Activated B cell treated with CpG ODN at 0.5 μM for 24 hours (primary cell): ENCODE results near the gene ACSS3. TPM values are rescaled to one million over a fixed set of nuclear protein-coding genes. Genes with fewer than 3 reads are reported as not detected.

Experiments used
- ATAC-seq: fragments of 200-7000 bp; cut with Tn5 transposase; one replicate; pipeline ENCODE4 v1.10.0; 2021; ENCODE audit warnings: low read depth, mild to moderate bottlenecking, moderate library complexity
- CTCF ChIA-PET: fragments of 350-600 bp; sonication (Branson Sonifier 250); formaldehyde crosslinking; loops from one replicate; lab custom pipeline; 2021; ENCODE audit warnings: antibody characterized with exemption; lab: Charles Lee
- POLR2A ChIA-PET: fragments of 350-600 bp; sonication (Branson Sonifier 250); formaldehyde crosslinking; loops from one replicate; lab custom pipeline; 2021; ENCODE audit warnings: antibody characterized with exemption; lab: Charles Lee
- DNase-seq: peaks from one replicate; pipeline ENCODE4 v3.0.0; 2022
- H3K27ac Mint-ChIP-seq: one replicate; pipeline ENCODE4 v1.8.0; 2020; ENCODE audit warnings: mixed read lengths
- H3K27me3 Mint-ChIP-seq: one replicate; pipeline ENCODE4 v1.8.0; 2021; ENCODE audit warnings: mixed read lengths
- H3K36me3 Mint-ChIP-seq: one replicate; pipeline ENCODE4 v1.8.0; 2021; ENCODE audit warnings: low read depth, mixed read lengths
- H3K4me1 Mint-ChIP-seq: one replicate; pipeline ENCODE4 v1.8.0; 2021; ENCODE audit warnings: mixed read lengths
- H3K4me3 Mint-ChIP-seq: one replicate; pipeline ENCODE4 v1.8.0; 2020; ENCODE audit warnings: mild to moderate bottlenecking, mixed read lengths
- H3K9me3 Mint-ChIP-seq: one replicate; pipeline ENCODE4 v1.8.0; 2020; ENCODE audit warnings: mixed read lengths
- CTCF ChIP-seq: fragments of 200-600 bp; IDR thresholded peaks from one replicate; pipeline ENCODE4 v1.8.0; 2022; ENCODE audit warnings: antibody characterized with exemption, mild to moderate bottlenecking
- intact Hi-C: fragments of 100-400 bp; cut with micrococcal nuclease; formaldehyde crosslinking; loops from one replicate; pipeline ENCODE4 v1.15.1; 2024
- total RNA-seq: library from RNA; stranded (reverse); gene quantifications from 2 replicates; pipeline ENCODE4 v1.2.3, GENCODE V29; 2022

The ACSS3 gene
- total RNA-seq, 1 donor from 2014 or later = not detected

GRCh38 chr12:81120961-81121360, 43.1 kb downstream of the ACSS3 start:
- no peaks in the 10 kb centered on the region for H3K27me3 Mint-ChIP-seq
- H3K27ac Mint-ChIP-seq = no peak overlapping the region
- H3K9me3 Mint-ChIP-seq = peaks cover 14% of the 10 kb centered on the region
- no peak for TF ChIP-seq CTCF
- H3K4me1 Mint-ChIP-seq = no peaks in the 10 kb centered on the region
- intact Hi-C loops = no loop called here
- H3K4me3 Mint-ChIP-seq = no peak overlapping the region
- H3K36me3 Mint-ChIP-seq = no peaks in the 10 kb centered on the region
- DNase-seq (no peak), ATAC-seq (no peak)
- CTCF ChIA-PET = no interaction called here
- POLR2A ChIA-PET = no interaction called here

GRCh38 chr12:81123611-81124010, 45.7 kb downstream of the ACSS3 start:
- DNase-seq (no peak), ATAC-seq (no peak)
- TF ChIP-seq CTCF = no peak
- peaks cover 5% of the 10 kb centered on the region for H3K9me3 Mint-ChIP-seq
- H3K27me3 Mint-ChIP-seq = no peaks in the 10 kb centered on the region
- H3K4me1 Mint-ChIP-seq = no peaks in the 10 kb centered on the region
- H3K27ac Mint-ChIP-seq = no peak overlapping the region
- no peak overlapping the region for H3K4me3 Mint-ChIP-seq
- ChIA-PET CTCF (no interaction called here), POLR2A (no interaction called here)
- H3K36me3 Mint-ChIP-seq = no peaks in the 10 kb centered on the region
- intact Hi-C loops = no loop called here

- POLR2A ChIA-PET = no interaction called here
- no peaks in the 10 kb centered on the region for H3K4me1 Mint-ChIP-seq
- intact Hi-C loops = no loop called here
- H3K36me3 Mint-ChIP-seq = no peaks in the 10 kb centered on the region
- no peak for ATAC-seq
- peaks cover 5% of the 10 kb centered on the region for H3K9me3 Mint-ChIP-seq
- H3K27me3 Mint-ChIP-seq = no peaks in the 10 kb centered on the region
- no peak overlapping the region for H3K27ac Mint-ChIP-seq
- CTCF ChIA-PET = no interaction called here
- DNase-seq = no peak
- no peak for TF ChIP-seq CTCF
- no peak overlapping the region for H3K4me3 Mint-ChIP-seq
Observed at GRCh38 chr12:81125691-81126090, 47.8 kb downstream of the ACSS3 start.

GRCh38 chr12:81128930-81129554, 51.2 kb downstream of the ACSS3 start:
- DNase-seq (no peak), ATAC-seq (no peak)
- H3K27me3 Mint-ChIP-seq = no peaks in the 10 kb centered on the region
- no peaks in the 10 kb centered on the region for H3K4me1 Mint-ChIP-seq
- H3K4me3 Mint-ChIP-seq = no peak overlapping the region
- peaks cover 7% of the 10 kb centered on the region for H3K9me3 Mint-ChIP-seq
- H3K36me3 Mint-ChIP-seq = no peaks in the 10 kb centered on the region
- no peak overlapping the region for H3K27ac Mint-ChIP-seq
- TF ChIP-seq CTCF = no peak
- intact Hi-C loops = no loop called here
- POLR2A ChIA-PET = no interaction called here
- CTCF ChIA-PET = no interaction called here

- TF ChIP-seq CTCF = no peak
- Mint-ChIP-seq H3K36me3 (no peaks in the 10 kb centered on the region), H3K4me3 (no peak overlapping the region), H3K27ac (no peak overlapping the region), H3K4me1 (no peaks in the 10 kb centered on the region), H3K9me3 (no peaks in the 10 kb centered on the region), H3K27me3 (no peaks in the 10 kb centered on the region)
- intact Hi-C loops = no loop called here
- CTCF ChIA-PET = no interaction called here
- POLR2A ChIA-PET = no interaction called here
- DNase-seq (no peak), ATAC-seq (no peak)
Observed at GRCh38 chr12:81136519-81136918, 58.6 kb downstream of the ACSS3 start.
